ENCODE results near the gene TNK2. TPM values are rescaled to one million over a fixed set of nuclear protein-coding genes. Genes with fewer than 3 reads are reported as not detected.

The TNK2 gene
- total and polyA plus RNA-seq, 2 of the 8 experiments (the other 6 are each of a cell fraction or from before 2014, with no cell fraction given): 10.4 to 33.9 TPM

- Histone ChIP-seq H3K4me3 (ENCODE audit: extremely low read depth in 1 of 4, insufficient read depth in 2 of 4, low read depth in 3 of 4, low read length in 4 of 4) (no peak overlapping the region), H3K27ac (ENCODE audit: low read depth, low read length) (no peak overlapping the region), H4K91ac (replicated peaks; ENCODE audit: insufficient read length, low read length) (no peak overlapping the region), H3K56ac (replicated peaks; ENCODE audit: insufficient read length, low read depth, low read length) (no peak overlapping the region), H4K8ac (ENCODE audit: extremely low read depth, insufficient read depth, low read length) (no peak overlapping the region; the same call in 1 of the 2 replicates), H2BK20ac (ENCODE audit: low read length) (no peak overlapping the region), H3K4ac (replicated peaks; ENCODE audit: insufficient read length, low read depth, low read length) (no peak overlapping the region), H3K36me3 (ENCODE audit: control insufficient read depth in 2 of 4, insufficient read depth in 4 of 4, low read length in 3 of 4) (peaks cover 0 to 21% (median 0%) of the 10 kb centered on the region in 4 experiments; a peak in 4 of 8 replicates), H3K14ac (ENCODE audit: insufficient read length) (no peak overlapping the region), H2BK12ac (ENCODE audit: low read depth, low read length) (no peak overlapping the region), H3K23ac (ENCODE audit: insufficient read length) (no peak overlapping the region), H3K23me2 (ENCODE audit: low read depth, low read length) (no peaks in the 10 kb centered on the region), H2BK15ac (ENCODE audit: low read length) (no peak overlapping the region), H2AK5ac (ENCODE audit: low read depth, low read length) (no peak overlapping the region), H2BK5ac (ENCODE audit: low read depth, low read length) (no peak overlapping the region), H3K79me1 (ENCODE audit: low read depth, low read length) (no peaks in the 10 kb centered on the region), H4K5ac (ENCODE audit: insufficient read length, low read depth, low read length) (no peak overlapping the region), H3K4me2 (ENCODE audit: insufficient read depth in 1 of 2, low read depth in 2 of 2, low read length in 2 of 2) (no peak overlapping the region), H3K4me1 (replicated peaks in 1 of 4; ENCODE audit: control insufficient read depth in 3 of 4, insufficient read depth in 4 of 4, low read length in 3 of 4) (no peaks in the 10 kb centered on the region), H3K27me3 (replicated peaks in 1 of 4; ENCODE audit: control insufficient read depth in 3 of 4, extremely low read depth in 1 of 4, insufficient read depth in 3 of 4, low read length in 3 of 4) (no peaks in the 10 kb centered on the region), H3K9ac (replicated peaks in 1 of 4; ENCODE audit: extremely low read depth in 1 of 4, low read depth in 3 of 4, low read length in 3 of 4) (no peak overlapping the region), H3K18ac (ENCODE audit: extremely low read depth, low read length) (no peak overlapping the region), H2AFZ (ENCODE audit: low read length) (no peak overlapping the region), H3K9me3 (ENCODE audit: insufficient read depth in 2 of 2, low read depth in 1 of 2, low read length in 1 of 2) (no peaks in the 10 kb centered on the region), H4K20me1 (replicated peaks in 1 of 2; ENCODE audit: control insufficient read depth in 1 of 2, insufficient read depth in 2 of 2, low read length in 2 of 2) (peaks cover 0 to 4% of the 10 kb centered on the region in 2 experiments), H2BK120ac (replicated peaks; ENCODE audit: low read depth, low read length) (no peak overlapping the region), H3K79me2 (ENCODE audit: control insufficient read depth in 1 of 2, insufficient read depth in 2 of 2, low read length in 2 of 2) (no peaks in the 10 kb centered on the region)
- FAIRE-seq (no peak), DNase-seq (ENCODE audit: low read depth in 1 of 2, low spot score in 2 of 2) (no peak)
- POLR2A ChIA-PET (ENCODE audit: partially characterized antibody): no interaction called here
- CTCF ChIA-PET (ENCODE audit: partially characterized antibody): interaction anchor here (1.2 to 8.8 kb wide), 4 partner anchors 9 to 46 kb away, joined by 4 to 95 read pairs (median 8); no protein-coding TSS in a partner anchor
- TF ChIP-seq CBX8 (IDR thresholded peaks at IDR 0.05; ENCODE audit: borderline replicate concordance, low read depth, low read length) (no peak), CHD1 (IDR thresholded peaks at IDR 0.05; ENCODE audit: low read depth, low read length) (no peak), POLR2AphosphoS5 (IDR thresholded peaks at IDR 0.05; ENCODE audit: low read depth, low read length) (no peak)
- WGBS, 2 experiments (ENCODE audit: extremely low coverage in 1 of 2, insufficient coverage in 1 of 2, insufficient read length in 1 of 2, insufficient replicate concordance in 2 of 2, low coverage in 1 of 2, low lambda C conversion rate in 2 of 2, missing lambda C conversion rate in 1 of 2): 97% methylated on average over 21 of the region's 39 CpGs; no CpG with 5 or more reads in 1 of the 2 experiments
Measured at GRCh38 chr3:195868336-195868865, 40.0 kb downstream of the TNK2 start.
